RPMI7951 (cell line): Measurements from ENCODE around the gene MPPE1. TPM values are rescaled to one million over a fixed set of nuclear protein-coding genes. Genes with fewer than 3 reads are reported as not detected.

Experiments used
- DNase-seq: peaks from one replicate; pipeline ENCODE4 v3.0.0-alpha.2; 2012; ENCODE audit warnings: low read depth
- total RNA-seq: library from RNA; depleted of rRNA; stranded (reverse); fragments of >200 nt; shearing (Covaris generic); gene quantifications from 2 replicates; pipeline ENCODE4 v1.2.3, GENCODE V29; 2014

MPPE1 gene
- total RNA-seq, 1 experiment from 2014 or later = 18.7 TPM

DNA sequence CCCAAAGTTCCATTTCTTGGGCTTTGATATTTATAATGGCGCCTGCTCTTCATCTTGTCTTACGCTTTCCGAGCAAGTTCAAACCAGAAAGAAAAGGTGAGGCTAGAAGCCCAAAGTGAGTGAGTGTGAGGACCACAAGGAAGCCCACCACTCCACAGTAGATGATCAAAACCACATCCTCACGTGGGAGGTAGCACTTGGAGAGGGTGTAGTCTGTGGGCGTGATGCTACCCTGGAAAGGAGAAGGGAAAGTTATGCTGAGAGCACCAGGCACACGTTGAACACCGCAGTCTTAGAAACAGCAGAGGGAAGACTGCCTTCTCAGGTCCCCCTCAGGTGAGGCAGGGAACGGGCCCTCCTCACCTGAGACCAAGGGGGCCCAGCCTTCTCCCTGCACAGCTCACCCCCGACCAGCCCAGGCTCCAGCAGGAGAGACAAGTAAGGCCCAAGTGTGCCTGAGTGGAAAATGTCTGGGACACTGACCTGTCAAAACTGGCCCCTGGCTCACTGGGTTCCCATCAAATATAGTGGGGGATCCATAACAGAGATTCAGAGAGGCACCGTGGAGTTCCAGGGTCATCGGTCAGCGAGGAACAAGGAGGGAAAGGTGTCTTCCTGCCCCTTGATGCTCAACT is 23.6 kb downstream of the MPPE1 start:
- DNase-seq = no peak

DNA sequence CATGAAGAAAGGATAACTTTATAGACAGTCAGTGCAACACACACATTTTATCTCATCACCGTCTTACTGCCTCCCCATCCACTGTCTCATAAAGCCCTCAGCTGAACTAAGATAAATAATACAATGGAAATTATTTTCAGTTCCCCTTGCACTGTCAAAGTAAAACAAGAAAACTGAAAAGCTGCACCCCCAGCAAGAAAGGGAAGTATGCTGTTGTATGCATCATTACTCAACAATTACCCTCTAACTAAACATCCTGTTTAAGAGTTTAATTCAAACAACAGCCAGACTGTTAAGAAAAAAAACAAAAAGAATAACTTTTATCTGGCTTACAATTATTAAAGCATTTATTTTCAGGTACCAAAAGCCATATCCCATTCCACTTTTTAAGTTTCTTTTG is 25.0 kb downstream of the MPPE1 start:
- DNase-seq = no peak

DNA sequence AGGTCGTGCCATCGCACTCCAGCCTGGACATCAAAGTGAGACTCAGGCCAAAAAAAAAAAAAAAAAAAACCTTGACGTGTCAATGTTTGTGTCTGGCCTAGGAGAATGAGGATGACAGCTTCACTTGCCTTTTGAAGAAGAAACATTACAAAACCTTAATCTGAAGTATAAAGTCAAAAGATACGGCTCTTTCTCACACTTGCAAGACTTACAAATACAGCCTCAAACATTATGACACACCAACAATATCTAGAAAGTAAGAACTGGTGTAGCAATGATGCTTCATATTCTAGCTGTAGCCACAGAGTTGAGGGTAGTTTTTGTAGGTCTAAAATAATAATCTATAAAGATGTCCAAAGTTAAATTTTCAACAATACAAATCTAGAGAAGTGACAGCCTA is 25.5 kb downstream of the MPPE1 start:
- DNase-seq = no peak

DNA sequence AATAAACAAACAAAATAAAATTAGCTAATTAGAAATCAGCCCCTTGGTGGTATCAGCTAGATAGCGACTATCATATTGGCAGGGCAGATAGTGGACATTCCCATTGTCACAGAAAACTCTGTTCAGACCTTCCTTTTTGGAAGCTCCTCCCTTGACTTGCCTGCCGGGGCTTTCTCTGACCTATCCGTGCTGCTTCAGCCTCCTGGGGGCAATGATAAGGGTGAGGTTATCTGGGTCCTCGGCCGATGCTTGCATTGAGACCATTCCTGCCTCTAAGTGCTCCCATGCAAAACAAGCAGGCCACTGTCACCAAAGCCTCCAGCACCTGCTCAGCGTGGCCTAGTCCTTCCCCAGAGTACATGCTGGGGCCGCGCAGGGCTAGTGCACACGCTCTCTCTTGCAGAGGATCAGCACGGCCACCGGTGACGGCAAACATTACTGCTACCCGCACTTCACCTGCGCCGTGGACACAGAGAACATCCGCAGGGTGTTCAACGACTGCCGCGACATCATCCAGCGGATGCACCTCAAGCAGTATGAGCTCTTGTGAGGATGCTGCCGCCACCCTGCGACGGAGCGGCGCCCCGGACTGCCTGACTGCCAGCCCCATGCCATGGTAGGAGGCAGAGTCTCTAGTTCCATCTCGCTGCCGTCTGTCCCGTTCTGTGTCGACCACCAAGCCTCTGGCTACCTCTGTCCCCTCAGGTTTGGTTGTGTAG is 27.4 kb downstream of the MPPE1 start:
- no peak for DNase-seq

DNA sequence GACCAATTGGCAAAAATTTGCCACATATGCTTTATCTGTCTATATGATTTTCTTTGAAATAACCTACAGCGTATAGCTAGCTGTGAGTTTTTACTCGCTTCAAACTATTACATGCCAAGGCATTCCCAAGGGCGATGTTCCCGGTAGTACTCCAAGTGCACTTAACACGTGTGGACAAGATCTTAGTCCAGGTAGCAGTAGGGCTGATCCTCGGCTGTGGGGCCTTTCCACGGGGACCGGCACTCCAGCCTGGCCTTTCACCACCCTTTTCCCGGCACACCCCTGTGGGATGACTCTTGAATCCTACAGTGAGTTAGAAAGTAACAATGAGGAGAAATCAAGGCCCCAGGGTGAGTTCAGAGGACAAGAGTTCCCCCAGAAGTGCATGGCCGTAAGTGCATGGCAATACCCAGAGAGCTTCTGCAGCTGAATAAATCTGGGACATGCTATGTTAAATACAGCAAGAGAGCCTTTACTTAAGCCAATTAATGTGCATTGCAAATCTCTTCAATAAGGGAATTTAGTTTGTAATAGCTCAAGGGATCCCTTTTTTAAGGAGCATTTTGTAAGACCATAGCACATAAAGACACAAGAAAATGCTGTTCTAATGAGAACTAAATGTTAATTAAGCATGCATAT is 30.5 kb downstream of the MPPE1 start:
- no peak for DNase-seq

DNA sequence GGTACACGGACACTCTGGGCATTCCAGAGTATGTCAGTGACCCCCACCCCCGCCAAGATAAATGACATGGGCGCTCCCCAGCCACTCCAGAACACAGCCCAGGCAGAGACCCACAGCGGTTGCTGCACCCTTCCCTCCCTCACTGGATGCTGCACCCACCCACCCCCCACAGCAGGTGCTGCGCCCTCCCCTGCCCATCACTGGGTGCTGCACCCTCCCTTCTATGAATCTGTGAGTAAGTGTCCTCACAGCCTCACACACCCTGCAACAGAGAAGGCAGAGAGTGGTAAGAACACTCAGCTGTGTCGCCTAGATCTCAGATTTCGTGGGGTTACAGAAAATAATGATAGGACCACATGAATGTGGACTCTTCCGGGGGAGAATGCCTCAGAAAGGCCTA is 33.4 kb downstream of the MPPE1 start:
- DNase-seq = no peak

DNA sequence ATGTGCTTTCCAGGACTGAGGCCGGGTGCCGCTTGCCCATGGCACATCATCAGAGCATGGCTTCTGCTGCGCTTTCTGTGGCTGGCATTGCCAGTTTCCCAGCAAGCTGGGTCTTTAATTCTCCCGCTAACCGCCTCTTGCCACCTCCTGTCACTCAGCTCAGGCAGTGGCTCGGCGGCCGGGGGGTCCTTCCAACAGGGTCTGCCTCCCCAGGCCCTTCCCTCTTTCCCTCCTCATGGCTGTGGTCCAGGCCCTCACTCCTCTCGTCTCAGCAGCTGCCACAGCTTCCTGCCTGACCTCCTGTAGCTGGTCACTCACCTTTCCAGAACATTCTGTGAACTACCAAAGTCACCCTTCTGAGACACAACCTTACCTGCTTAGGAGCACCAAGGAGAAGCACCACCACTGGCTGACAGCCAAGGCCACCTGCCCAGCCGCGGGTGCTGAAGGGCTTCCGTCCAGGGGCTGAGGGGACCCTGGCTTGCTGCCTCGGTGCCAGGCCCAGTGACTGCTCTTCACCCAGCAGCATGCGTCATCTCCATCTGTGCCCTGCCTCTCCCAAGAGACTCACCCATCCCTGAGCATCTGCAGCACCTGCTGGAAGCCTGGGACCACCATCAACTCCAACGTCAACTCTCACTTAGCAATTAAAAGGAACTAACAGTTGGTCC is 34.3 kb downstream of the MPPE1 start:
- no peak for DNase-seq

DNA sequence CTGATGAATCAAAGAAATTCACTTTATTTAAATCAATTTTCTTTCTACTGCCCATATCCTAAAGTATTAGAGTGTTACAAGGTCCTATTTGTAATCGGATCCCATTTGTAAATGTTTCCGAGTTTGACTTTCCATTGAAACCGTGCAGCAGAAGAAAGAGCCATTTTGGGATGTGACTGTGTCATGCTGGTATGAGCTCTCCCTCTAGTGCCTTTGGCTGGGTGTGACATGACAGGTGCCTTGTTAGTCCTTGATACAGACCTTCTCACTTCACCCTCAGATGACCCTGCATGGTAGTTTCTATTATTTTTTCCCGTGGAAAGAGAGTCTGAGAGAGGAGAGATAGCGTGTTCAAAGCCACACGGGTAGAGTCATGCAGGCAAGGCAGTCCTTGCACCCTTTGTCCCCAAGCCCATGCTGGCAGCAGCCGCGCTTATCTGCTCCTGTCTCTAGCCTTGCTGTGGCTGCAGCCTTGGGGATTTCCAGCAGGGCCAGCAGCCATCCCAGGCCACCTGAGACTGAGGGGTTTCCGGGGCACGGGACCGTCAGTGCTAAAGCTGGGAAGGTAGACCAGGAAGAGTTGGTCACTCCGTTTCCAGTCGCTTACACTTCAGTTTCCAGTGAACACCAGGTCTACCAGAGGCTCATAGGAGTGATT is 35.5 kb downstream of the MPPE1 start:
- peak; percentile 58 for DNase-seq

DNA sequence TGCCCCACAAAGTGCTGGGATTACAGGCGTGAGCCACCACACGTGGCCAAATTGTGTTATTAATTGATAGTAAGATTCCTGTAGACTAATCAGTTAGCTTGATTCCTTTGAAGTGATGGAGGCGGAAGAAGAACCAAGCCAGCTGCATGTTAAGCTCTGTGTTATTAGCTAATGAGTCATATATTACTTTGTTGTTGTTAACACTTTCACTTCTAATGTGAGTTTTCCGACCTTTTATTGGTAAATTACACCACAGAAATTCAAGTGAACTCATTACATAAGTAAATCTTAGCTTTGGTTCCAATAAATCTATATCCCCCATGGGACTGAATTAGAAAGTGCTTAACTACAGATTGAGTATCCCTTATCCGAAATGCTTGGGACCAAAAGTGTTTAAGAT is 36.6 kb downstream of the MPPE1 start:
- peak; percentile 8 for DNase-seq

DNA sequence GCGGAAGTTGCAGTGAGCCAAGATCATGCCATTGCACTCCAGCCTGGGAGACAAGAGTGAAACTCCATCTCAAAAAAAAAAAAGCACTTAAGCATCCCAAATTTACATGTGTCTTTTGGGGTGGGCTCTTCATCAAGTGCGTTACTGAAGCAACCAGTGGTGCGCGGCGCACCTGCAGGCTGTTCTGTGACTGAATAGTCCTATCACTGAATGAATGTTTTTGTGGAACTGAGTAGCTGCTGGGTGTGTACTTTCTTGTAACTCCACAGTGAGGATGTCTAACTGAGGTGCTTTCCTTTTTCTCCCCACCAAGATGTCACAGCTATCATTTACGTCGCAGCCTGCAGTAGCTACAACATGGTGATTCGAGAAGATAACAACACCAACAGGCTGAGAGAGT is 39.9 kb downstream of the MPPE1 start:
- no peak for DNase-seq

DNA sequence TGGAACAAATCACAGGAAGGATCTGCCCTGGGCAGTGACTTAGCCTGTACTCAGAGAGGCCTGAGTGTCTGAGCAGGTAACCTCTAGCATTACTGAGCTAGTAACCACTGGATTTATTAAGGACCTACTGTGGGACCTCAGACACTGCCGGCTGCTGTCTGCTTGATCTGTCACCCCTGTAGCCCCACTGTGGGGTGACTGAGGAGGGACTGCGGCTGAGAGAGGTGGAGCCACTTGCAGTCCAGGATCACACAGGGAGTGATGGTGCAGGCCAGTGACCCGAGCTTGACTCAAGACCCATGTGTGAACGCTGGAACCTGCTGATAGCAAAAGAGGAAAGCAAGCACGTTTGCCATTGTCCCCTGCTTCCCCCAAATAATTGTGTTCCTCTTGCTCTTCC is 41.4 kb downstream of the MPPE1 start:
- no peak for DNase-seq

DNA sequence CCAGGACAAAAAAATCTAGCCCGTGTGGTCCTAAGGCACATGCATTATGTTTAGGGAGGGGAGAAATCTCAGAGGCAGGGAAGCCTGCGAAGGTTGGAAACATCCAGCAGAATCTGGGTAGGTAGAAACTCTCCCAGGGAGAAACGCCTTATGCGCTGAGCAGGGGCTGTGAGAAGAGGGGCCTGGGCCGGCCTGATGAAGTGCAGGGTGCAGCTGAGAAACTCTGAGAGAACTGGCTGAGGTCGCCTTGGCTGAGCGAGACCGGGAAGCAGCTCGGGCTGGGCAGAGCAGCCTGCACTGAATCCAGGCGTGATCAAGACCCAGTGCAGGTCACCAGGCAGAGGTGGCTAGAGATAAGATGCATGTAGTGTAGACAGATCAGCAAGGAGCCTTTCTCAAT is 41.8 kb downstream of the MPPE1 start:
- DNase-seq = no peak

DNA sequence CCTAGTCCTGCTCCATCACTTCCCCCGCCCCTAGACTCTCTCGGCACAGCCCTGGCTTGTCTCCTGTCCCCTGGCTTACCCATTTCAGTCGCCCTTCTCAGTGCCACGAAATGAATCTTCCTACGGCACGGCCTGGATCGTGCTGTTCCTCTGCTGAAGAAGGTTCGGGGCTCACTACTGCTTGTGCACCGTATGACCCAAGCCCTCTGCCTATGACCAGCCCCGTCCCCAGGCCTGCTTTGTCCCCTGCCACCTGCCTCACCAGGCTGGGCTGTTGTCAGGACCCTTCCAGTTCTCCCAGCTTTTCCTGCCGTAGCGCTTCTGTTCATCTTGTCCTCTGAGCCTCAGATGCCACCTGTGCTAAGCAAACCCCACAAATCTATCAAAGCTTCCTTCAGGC is 43.0 kb downstream of the MPPE1 start:
- DNase-seq = no peak

DNA sequence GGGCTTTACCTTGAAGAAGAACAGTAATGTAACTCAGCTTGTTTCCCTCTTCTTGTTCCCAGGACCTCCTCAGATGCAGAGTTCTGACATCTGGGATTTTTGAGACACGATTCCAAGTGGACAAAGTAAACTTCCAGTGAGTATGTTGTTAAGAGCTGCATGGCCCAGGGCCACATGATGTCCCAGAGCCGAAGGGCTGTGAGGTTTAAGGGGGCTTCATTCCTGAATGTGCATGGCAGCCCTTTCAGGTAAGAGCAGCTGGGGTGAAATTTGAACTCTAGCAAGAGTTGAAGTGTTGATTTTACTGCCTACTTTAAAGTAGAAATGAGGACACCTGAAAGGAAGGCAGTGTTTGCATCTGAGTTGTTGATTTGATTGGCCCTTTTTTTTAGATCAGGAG is 43.6 kb downstream of the MPPE1 start:
- no peak for DNase-seq

DNA sequence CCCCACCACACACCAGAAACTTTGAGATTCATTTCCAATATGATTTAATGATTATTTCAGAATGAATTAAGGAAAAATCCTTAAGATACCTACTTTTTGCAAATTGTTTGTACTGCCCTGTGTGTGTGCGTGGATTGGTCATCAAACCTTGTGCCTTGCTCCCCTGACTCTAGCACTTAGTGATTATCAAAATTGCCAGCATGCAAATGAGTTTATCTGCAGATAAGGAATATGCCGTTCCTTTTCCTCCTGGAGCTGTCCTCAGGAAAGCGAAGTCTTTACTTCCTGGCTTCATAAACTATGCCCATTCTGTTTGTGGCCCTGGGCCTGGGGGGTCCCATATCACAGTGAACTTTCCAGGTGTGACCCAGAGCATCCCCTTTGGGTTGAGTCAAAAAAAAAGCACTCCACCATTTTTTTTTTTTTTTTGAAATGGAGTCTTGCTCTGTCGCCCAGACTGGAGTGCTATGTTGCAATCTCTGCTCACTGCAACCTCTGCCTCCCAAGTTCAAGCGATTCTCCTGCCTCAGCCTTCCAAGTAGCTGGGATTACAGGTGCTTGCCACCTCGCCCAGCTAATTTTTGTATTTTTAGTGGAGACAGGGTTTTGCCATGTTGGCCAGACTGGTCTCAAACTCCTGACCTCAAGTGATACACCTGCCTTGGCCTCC is 45.5 kb downstream of the MPPE1 start:
- no peak for DNase-seq

DNA sequence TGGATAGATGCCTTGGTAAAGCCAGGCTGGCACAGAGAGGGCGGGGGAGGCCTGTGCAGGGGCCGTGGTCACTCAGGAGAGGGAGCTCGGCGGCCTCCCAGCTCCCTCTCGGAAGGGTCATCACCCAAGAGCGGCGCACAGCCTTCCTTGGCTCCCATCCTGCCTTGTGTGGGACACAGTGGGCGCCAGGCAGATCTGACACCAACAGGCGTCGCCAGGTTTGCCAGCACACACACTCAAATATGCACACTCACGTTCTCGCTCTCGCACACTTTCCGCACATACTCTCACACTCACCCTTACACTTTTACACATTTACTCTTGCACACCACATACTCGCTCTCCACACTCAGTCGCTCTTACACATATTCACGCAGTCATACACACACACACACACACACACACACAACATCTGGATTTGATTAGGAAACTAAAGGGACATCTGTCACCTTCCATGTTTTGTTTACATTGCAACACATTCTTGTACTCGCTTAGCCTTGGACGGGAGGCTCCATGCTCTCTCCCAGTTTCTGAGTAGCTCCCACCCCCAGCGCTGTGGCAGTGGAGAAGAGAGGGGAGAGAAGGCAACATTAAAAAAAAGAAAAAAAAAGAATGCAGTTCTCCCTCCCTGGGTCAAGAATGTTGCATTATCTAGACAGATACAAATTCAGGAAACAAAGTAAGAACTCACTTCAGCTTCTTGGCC is 46.4 kb downstream of the MPPE1 start:
- DNase-seq = no peak

DNA sequence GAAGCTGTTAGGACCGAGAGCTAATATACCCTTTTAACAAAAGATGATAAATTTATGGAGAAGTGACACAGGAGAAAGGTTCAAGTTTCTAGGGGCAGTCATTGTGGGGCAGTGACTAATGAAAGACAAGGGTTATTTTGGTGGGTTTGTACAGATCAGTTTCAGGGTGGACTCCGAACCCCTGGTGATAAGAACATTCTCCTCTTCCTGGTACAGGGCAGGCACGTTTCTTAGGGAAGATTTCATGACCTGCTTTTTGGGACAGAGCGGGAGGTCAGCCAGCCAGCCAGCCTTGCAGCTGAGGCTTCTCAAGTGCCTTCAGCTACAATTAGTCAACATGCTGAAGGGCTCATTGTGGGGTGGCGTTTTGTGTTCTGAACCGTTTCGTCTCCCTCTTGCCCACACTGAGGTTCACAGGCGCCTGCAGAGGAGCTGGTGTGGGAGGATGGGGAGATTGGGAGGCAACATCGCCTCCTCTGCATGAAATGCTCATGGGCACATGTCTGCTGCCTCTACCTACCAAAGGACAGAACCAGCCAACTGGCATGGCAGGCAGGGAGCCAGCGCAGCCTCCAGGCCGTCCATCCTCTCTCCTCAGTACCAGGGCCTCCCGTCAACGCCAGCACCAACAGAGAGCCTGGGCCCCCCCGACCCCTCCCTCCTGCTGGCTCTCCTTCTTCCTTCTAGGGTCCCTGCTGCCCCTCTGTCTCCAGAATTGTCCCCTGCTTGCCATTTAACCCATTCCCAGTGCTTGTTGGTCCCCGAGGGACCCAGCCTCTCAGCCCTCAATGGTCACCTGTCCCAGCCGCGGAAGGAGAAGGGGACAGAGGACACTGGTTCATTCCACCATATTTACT is 47.3 kb downstream of the MPPE1 start:
- no peak for DNase-seq

DNA sequence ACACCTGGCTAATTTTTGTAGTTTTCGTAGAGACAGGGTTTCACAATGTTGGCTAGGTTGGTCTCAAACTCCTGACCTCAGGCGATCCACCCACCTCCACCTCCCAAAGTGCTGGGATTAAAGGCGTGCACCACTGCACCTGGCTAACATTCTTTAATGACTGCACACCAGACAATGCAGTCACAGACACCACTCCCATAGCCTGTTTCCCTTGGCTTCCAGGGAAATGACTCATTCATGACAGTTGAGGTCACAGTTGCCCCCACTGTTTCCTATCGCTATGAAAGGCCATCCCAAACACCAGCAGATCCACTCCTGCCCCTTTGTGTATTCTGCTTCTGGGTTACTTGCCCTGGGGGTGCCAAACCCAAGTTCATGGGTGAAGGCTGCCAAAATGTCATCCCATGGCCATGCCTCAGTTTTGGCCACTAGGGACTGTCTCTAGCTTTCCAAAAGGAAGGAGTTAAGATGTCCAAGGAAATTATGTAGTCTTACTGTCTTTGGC is 48.2 kb downstream of the MPPE1 start:
- DNase-seq = peak; percentile 91

DNA sequence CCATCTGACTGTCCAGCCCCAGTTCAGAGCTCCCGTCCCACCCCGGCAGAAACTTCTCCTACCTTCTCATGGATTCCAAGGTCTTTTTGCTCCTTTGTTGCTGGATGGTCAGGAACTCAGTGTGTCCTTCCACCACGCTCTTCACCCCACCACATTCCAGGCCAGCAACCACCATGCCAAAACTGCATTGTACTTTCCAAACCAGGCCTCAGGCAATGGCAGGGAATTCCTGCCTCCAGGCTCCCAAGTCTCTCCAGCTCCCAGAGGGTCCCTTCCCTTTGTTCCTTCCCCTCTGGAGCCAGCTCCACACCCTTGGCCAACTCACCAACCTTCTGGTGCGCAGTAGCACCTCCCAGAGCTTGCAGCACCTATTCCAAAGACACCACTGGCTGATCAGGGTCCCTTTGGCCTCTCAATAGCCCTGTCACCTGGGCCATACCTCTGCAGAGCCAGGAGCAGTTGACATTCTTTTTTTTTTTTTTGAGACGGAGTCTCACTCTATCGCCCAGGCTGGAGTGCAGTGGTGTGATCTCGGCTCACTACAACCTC is 48.8 kb downstream of the MPPE1 start:
- peak; percentile 11 for DNase-seq
